Neural cell (in vitro differentiated cells): Measurements from ENCODE around the gene FCRL1.

Experiments used
- EP300 ChIP-seq: fragments of 450-650 bp; conservative IDR thresholded peaks from 2 replicates; pipeline ENCODE4 v1.6.1; 2014; ENCODE audit warnings: antibody characterized with exemption, mild to moderate bottlenecking, moderate library complexity; ENCODE audit not compliant: poor library complexity, severe bottlenecking
- TAF1 ChIP-seq: IDR thresholded peaks from 2 replicates; pipeline ENCODE4 v1.6.1; 2012; ENCODE audit warnings: low read depth
- TF ChIP-seq, protein P1 (sequence below): fragments of 450-650 bp; IDR thresholded peaks from 2 replicates; pipeline ENCODE4 v1.5.1; 2014; ENCODE audit warnings: antibody characterized with exemption, mild to moderate bottlenecking, moderate library complexity; ENCODE audit not compliant: poor library complexity, severe bottlenecking

DNA sequence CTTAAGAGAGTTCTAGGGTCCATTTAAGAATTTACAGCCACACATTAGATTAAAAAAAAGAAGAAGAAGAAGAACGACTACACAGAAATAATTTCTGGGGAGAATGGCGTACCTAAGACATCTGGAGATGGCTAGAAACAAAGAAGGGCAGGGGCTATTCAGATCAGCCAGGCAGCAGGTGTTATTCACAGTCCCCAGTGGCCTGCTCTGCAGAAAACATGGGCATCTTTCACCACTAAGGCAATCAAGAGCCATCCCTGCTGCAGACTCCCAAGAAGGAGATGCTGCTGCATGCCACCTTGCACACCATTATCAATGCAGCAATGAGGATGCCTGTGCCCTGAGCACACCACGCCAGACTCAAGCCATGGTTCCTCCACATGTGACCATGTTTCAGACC is 35.1 kb downstream of the FCRL1 start:
- TF ChIP-seq, protein P1, sequence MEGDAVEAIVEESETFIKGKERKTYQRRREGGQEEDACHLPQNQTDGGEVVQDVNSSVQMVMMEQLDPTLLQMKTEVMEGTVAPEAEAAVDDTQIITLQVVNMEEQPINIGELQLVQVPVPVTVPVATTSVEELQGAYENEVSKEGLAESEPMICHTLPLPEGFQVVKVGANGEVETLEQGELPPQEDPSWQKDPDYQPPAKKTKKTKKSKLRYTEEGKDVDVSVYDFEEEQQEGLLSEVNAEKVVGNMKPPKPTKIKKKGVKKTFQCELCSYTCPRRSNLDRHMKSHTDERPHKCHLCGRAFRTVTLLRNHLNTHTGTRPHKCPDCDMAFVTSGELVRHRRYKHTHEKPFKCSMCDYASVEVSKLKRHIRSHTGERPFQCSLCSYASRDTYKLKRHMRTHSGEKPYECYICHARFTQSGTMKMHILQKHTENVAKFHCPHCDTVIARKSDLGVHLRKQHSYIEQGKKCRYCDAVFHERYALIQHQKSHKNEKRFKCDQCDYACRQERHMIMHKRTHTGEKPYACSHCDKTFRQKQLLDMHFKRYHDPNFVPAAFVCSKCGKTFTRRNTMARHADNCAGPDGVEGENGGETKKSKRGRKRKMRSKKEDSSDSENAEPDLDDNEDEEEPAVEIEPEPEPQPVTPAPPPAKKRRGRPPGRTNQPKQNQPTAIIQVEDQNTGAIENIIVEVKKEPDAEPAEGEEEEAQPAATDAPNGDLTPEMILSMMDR: no peak
- TF ChIP-seq EP300 (no peak), TAF1 (no peak)
